ENCODE data around the gene AGBL1. TPM values are rescaled to one million over a fixed set of nuclear protein-coding genes. Genes with fewer than 3 reads are reported as not detected.

AGBL1 gene
- total RNA-seq, 1 donor: not detected

DNA sequence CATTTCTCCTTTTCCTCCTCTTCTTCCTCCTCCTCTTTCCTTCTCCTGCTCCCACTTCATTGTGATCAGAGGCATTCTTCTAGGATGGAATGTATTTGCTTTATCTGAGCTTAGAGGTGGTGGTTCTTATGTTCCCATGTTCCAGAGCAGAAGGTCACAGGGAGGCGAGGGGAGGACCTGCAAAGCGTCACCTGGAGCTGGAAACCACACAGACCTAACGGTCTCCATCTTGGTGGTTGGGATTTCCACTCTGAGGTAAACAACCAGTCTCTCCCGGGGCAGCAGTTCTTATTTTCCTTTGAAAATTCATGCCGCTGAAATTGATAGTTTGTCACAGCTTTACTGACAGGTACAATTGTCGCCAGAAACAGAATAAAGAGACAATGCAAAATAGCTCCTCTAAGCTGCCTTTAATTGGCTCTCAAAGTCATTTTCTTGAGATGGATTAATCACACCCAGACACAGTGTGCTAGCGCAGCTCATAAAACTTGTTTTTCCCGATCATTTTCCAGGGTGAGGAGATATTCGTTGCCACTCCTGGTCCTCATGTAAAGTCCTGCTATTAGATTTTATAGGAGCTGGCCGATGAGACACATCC is 16.9 kb upstream of the AGBL1 start:
- DNase-seq (ENCODE audit: low read depth): no peak
- no peak overlapping the region for H3K4me3 ChIP-seq (ENCODE audit: low read depth, low read length)
- TF ChIP-seq, protein P1, sequence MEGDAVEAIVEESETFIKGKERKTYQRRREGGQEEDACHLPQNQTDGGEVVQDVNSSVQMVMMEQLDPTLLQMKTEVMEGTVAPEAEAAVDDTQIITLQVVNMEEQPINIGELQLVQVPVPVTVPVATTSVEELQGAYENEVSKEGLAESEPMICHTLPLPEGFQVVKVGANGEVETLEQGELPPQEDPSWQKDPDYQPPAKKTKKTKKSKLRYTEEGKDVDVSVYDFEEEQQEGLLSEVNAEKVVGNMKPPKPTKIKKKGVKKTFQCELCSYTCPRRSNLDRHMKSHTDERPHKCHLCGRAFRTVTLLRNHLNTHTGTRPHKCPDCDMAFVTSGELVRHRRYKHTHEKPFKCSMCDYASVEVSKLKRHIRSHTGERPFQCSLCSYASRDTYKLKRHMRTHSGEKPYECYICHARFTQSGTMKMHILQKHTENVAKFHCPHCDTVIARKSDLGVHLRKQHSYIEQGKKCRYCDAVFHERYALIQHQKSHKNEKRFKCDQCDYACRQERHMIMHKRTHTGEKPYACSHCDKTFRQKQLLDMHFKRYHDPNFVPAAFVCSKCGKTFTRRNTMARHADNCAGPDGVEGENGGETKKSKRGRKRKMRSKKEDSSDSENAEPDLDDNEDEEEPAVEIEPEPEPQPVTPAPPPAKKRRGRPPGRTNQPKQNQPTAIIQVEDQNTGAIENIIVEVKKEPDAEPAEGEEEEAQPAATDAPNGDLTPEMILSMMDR (IDR thresholded peaks at IDR 0.05; ENCODE audit: insufficient read depth, low read length): no peak

DNA sequence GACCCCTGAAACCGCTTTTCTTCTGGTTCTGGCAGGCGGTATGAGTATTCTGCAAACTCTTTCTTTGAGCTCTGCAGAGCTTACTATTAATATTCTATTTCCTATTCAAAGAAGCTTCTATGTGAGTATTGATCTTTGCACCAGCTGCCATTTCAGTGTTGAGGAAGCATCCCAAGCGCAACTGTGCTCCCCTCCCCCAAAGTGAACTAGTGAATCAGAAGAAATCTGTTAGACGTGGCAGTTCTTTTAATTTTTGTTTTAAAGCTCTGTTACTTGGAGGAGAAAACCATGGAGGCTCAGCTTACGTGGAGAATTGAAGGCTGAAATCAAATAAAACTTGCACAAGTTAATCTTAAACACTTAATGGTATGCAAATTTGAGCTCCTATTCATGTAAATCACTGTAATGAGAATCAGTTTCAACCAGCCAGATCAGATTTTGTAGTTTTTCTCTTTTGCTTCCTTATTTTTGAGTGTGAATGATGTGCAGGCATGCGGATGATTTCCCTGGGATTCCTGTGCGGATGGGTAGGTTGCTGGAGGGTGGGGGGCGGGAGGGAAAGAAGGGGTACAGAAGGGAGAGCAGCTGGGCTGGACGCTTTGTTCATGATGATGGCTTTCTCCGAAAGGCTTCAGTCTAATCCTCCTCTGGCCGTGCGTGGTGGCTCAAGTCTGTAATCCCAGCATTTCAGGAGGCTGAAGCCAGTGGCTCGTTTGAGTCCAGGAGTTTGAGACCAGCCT is 16.1 kb upstream of the AGBL1 start:
- no peak overlapping the region for H3K4me3 ChIP-seq (ENCODE audit: low read depth, low read length)
- TF ChIP-seq, protein P1 (IDR thresholded peaks at IDR 0.05; ENCODE audit: insufficient read depth, low read length): no peak
- no peak for DNase-seq (ENCODE audit: low read depth)

DNA sequence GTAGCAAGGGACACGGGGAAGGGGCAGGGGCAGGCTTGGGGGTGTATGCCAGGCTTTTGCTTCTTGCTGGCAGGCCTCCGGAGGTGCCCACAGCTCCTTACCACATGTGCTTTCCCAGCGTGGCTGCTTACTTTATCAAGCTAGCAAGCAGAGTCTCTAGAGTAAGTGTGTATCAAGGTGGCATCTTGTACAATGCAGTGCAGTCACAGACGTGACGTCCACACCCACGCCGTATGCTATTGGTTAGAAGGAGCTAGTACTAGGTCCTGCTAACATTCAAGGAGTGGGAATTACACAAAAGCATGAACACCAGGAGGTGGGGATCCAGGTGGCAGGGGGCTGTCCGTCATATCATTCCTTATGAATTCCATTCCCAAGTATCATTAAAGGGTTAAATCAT is 15.3 kb upstream of the AGBL1 start:
- TF ChIP-seq, protein P1 (IDR thresholded peaks at IDR 0.05; ENCODE audit: insufficient read depth, low read length): no peak
- H3K4me3 ChIP-seq (ENCODE audit: low read depth, low read length): no peak overlapping the region
- no peak for DNase-seq (ENCODE audit: low read depth)

DNA sequence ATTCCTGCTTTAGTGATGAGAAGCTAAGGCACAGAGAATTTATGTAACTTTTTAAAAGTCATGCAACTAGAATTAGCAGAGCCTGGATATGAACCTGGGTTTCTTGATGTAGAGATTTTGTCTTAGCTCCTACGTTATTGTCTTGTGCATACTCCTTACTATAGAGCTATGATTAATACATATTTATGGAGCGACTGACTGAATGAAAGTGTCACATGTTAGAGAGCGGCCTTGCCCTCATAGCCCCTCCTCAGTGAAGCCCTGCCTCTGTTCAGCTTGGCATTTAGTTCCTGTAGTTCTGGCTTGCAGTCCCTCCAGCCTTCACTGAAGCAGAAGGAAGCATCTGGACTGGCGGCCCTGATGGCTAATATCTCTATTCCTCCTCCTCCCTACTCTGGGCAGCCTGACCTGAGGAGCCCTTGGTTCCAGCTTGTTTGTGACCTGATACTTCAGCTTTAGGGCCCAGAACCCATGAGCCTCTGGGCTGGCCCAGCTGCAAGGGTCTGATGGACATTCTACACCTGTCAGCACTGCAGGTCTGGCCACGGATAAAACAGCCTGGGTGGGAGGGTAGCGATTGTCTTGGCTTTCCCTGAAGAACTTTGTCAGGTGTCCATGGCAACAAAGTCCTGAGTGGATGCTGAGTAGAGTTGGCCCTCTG is 13.4 kb upstream of the AGBL1 start:
- no peak for DNase-seq (ENCODE audit: low read depth)
- TF ChIP-seq, protein P1 (IDR thresholded peaks at IDR 0.05; ENCODE audit: insufficient read depth, low read length): no peak
- no peak overlapping the region for H3K4me3 ChIP-seq (ENCODE audit: low read depth, low read length)

DNA sequence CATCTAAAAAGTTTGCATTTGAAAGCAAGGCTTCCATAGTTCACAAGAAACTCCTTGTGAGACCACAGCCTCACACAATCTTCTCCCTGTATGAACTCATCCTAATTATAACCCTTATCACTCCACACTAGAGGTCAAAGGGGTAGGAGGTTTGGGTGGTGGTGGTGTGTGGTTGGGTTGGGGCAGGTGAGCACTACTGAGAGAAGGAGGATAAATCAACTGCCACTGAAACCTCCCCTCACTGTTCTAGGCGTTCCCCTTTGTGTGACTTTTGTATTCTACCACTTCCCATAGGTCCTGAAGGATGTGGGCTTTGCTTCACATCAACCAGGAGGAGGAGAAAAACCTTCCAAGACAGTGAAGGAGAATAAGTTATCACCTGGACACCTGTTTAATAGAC is 6.4 kb upstream of the AGBL1 start:
- H3K4me3 ChIP-seq (ENCODE audit: low read depth, low read length): no peak overlapping the region
- no peak for DNase-seq (ENCODE audit: low read depth)
- TF ChIP-seq, protein P1 (IDR thresholded peaks at IDR 0.05; ENCODE audit: insufficient read depth, low read length): no peak

DNA sequence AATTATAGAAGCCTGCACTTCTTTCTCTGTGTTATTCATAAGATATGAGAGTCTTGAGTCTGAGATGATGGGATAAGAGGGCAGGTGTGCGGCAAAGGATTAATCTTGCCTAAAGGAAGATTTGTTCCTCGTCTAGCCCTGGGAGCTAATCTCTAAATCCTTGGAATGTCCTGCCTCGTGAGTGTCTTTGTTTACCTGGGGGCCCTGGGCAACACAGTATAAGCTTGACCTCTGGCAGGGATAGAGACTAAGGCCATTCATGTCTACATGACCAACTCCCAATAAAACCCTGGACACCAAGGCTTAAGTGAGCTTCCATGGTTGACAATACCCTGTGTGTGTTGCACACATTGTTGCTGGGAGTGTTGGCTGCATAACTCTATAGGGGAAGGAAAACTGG is 3.2 kb upstream of the AGBL1 start:
- no peak for DNase-seq (ENCODE audit: low read depth)
- no peak overlapping the region for H3K4me3 ChIP-seq (ENCODE audit: low read depth, low read length)
- TF ChIP-seq, protein P1 (IDR thresholded peaks at IDR 0.05; ENCODE audit: insufficient read depth, low read length): no peak

Measured in fibroblast of the aortic adventitia (primary cell).